HFF-Myc (cell line): Measurements from ENCODE around the gene DENND11.

Experiments
- DNase-seq: peaks from one replicate; pipeline ENCODE4 v3.0.0-alpha.2; 2011; ENCODE audit warnings: low read depth; ENCODE audit errors: extremely low read depth
- H3K4me3 ChIP-seq: replicated peaks from 2 replicates; pipeline ENCODE4 v1.5.1; 2011; ENCODE audit warnings: low read depth, mild to moderate bottlenecking, control low read depth, low read length
- CTCF ChIP-seq: IDR thresholded peaks from 2 replicates; pipeline ENCODE4 v1.5.1; 2012; ENCODE audit warnings: mild to moderate bottlenecking, low read depth, low read length, control low read depth; ENCODE audit errors: missing control alignments

DENND11 gene

GRCh38 chr7:141688043-141688442 is 13.9 kb downstream of the DENND11 start:
- no peak overlapping the region for H3K4me3 ChIP-seq
- no peak for TF ChIP-seq CTCF
- DNase-seq, result no peak

- DNase-seq, result no peak
- no peak for TF ChIP-seq CTCF
- H3K4me3 ChIP-seq, result no peak overlapping the region
Measured at GRCh38 chr7:141686670-141687069, 15.3 kb downstream of the DENND11 start.

GRCh38 chr7:141686074-141686473 is 15.9 kb downstream of the DENND11 start:
- DNase-seq, result no peak
- no peak for TF ChIP-seq CTCF
- H3K4me3 ChIP-seq, result no peak overlapping the region

GRCh38 chr7:141685285-141686023 is 16.5 kb downstream of the DENND11 start:
- TF ChIP-seq CTCF, result no peak
- H3K4me3 ChIP-seq, result no peak overlapping the region
- DNase-seq, result no peak

- DNase-seq, result no peak
- no peak overlapping the region for H3K4me3 ChIP-seq
- no peak for TF ChIP-seq CTCF
Measured at GRCh38 chr7:141679014-141679413, 23.0 kb downstream of the DENND11 start.

- H3K4me3 ChIP-seq, result no peak overlapping the region
- DNase-seq, result no peak
- TF ChIP-seq CTCF, result no peak
Measured at GRCh38 chr7:141676618-141677017, 25.3 kb downstream of the DENND11 start.
